GM18909 (cell line): ENCODE measurements around the gene LHPP.
A peak's percentile ranks its signal among the peaks of the same experiment; 100 is the strongest.

Experiments used
- ATAC-seq: cut with Tn5 transposase; IDR thresholded peaks from one replicate; pipeline ENCODE4 v1.9.1; 2021; ENCODE audit warnings: mild to moderate bottlenecking; ENCODE audit not compliant: unreplicated experiment, poor library complexity

LHPP gene

DNA sequence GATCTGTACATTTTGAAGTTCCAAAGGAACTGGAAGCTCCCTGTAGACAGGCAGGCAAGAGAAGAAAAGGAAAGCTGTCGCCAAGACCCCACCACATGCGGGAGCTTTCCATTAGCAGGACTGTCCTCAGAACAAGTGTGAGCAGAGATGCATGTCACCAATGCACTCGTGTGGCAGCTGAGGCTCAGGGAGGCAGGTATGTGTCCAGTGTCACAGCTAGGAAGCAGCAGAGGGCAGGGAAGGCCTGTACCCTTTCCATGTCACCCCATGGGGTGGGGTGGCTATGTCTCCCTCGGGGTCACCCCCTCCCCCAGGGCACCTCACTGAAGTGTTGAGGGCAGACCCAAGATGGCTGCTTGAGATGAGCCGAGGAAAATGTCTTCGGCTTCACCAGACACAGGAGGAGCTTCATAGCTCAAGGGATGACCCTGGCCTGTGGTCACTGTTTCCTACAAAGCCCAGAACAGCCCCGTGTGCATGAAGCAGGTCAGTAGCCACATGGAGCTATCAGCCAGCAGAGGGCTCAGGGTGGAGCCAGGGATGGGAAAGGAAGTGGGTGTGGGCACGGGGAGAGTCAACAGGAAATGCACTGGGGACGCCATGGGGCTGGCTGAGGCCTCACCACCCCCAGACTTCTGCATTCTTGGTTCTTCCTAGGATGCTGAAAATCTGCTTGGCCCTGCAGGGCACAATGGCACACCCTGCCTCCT, 186.0 kb downstream of the LHPP start:
- peak; percentile 67 for ATAC-seq

GRCh38 chr10:124648131-124648475, 186.5 kb downstream of the LHPP start:
- ATAC-seq = no peak

GRCh38 chr10:124648738-124649137, 187.1 kb downstream of the LHPP start:
- no peak for ATAC-seq

DNA sequence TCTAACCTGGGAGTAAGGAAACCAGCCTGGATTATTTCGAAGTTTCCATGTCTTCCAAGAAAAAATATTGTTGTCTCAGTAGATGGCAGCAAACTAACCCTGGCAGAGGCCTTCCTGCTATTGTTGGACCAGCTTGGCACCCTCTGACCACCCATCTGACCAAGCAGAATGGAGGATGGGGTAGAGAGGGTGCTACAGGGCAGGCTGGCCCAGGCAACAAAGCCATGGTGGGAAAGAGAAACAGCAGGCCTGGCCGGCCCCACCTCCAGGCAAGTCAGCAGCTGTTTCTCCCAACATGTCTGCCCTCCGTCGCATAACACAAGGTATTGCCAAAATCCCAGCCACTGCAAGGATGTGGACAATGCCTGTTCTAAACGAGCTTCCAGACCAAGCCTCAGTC, 187.6 kb downstream of the LHPP start:
- ATAC-seq = no peak

DNA sequence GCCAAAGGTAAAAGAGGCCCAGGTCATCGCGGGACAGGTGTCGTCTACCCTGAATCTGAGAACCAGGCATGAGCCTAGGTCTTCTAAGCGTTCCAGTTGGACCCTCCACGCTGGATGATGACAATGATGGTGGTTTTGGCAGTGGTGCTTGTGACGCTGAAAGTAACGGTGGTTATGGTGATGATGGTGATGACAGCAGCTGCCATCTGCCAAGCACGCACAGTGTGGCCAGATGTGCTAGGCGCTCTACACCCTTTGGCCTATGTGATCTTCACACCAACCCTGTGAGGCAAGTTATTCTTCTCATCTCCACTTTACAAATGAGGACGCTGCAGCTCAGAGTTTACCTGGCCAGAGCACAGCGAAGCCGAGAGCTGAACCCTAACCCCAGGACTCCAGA, 188.6 kb downstream of the LHPP start:
- ATAC-seq = no peak

GRCh38 chr10:124650820-124651401, 189.3 kb downstream of the LHPP start:
- no peak for ATAC-seq

DNA sequence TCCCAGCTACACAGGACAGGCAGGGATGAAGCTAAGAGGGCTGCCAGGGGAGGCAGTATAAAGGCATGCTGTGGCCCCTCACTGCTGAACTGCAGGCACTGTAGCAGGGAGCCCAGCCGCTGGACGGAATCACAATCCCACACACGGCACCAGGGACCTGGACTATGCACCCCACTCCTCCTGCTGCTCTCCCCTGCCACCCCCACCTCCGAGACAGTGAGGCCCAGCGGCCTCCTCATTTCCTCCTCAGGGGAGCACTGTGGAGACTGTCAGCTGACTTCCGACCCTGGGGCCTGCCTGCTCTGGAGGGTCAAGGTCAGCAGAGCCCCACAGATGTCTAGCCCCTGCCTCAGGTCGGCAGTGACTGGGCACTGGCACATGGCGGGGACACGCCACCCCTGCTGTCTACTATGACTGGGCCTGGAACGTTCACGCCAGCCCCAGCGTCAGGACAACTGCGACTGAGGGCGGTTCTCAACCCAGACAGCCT, 189.8 kb downstream of the LHPP start:
- ATAC-seq = no peak

DNA sequence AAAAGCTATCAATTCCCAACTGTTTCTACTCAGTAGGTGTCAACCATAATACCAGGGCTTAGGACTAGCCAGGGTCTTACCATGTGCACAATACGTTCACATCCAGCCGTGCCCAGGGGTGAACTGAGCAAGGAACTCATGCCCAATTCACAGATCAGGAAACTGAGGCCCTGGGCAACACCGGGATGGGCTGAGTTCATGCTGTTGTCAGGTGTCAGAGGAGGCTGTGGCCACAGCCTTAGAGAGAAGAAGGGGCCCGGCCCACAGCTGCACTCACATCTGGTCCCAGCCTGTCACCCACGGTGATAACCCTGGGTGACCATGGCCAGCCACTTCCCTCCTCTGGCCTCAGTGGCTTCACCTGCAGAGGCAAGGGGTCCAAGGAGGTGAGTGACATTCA, 190.6 kb downstream of the LHPP start:
- no peak for ATAC-seq

DNA sequence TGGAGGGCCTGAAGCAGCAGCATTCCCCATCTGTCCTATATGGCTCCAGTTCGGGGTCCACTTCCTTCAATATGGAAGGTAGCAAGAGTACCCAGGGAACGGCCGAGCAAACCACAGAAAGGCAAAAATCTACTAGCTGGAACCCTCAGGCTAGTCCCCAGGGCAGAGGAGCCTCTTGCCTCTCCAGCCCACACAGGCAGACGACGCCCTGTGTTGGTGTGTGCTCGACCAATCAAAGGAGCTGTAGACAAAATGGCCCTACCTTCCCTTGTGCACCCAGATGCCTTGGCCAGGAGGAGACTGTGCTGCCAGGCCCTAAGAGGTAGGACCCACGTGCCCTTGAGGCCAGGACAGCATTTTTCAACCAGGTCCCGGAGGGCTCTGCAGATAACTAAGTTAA, 191.1 kb downstream of the LHPP start:
- ATAC-seq = no peak

DNA sequence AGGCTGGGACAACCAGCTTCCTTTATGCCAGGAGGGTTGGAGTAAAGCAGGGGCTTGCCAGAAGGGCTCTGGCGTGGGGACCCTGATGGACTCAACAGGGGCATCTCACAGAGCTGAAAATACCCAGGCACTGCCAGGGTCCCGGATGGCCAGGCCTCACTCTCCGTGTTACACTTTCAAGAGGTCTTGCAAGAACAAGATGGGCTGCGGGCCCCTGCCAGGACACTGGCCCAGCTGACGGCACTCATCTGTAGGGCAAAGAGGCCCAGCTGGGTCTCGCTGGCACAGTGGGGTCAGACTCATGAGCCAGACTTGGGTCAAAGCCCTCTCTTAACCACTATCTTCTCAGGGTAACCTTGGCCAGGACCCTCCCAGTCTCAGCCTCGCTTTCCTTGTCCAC, 191.7 kb downstream of the LHPP start:
- no peak for ATAC-seq

GRCh38 chr10:124653811-124654651, 192.4 kb downstream of the LHPP start:
- no peak for ATAC-seq

- ATAC-seq = no peak
Measured at GRCh38 chr10:124654686-124655085, 193.1 kb downstream of the LHPP start.

- no peak for ATAC-seq
Measured at GRCh38 chr10:124655191-124656112, 193.8 kb downstream of the LHPP start.

DNA sequence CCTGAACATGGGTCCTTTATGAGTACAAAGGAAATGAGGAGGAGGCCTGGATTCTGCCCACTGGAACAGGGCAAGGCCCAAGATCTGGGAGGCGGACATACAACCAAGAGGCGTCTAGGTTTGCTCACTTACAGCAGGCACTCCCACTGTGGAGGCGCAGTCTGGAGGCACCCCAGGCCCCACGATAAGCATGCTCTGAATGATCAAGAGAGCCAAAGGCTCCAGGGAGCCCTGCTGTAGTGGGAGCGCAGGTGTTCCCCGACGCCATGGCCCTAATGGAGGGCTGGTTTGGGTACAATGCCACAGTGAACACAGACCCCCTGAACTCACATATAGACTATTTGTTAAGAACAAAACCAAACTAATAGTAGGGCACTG, 194.5 kb downstream of the LHPP start:
- no peak for ATAC-seq

DNA sequence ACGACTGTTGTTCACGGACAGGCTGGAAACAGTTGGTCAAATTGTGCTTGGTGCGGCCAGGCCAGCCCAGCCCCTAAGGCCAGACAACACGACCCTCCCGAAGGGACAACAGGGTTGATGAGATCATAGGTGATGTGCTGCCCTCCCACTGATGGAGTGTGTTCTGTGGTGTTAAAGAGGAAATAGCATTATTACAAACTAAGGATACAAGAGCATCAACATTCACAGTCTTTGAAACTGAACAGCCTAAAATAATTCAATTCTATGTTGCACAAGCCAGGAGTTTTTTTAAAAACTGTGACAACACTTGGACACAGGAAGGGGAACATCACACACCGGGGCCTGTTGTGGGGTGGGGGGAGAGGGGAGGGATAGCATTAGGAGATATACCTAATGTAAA, 194.9 kb downstream of the LHPP start:
- ATAC-seq = no peak

DNA sequence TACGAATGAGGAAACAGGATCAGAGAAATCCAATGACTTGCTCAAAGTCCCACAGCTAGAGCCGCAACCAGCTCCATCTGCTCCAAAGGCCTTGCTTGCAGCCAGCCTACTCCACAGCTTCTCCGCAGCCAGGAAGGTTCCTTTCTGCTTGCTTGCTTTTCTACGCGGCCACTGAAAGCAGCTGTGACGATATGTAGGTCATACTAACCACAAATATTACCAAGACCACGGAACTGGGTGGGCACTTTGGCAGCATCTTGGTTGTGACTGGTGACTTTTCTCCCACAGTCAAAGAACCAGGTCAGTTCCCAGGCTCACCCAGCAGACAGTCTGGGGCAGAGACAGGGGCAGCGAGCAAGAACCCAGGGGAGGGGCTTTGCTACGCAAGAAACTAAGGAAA, 196.2 kb downstream of the LHPP start:
- no peak for ATAC-seq

DNA sequence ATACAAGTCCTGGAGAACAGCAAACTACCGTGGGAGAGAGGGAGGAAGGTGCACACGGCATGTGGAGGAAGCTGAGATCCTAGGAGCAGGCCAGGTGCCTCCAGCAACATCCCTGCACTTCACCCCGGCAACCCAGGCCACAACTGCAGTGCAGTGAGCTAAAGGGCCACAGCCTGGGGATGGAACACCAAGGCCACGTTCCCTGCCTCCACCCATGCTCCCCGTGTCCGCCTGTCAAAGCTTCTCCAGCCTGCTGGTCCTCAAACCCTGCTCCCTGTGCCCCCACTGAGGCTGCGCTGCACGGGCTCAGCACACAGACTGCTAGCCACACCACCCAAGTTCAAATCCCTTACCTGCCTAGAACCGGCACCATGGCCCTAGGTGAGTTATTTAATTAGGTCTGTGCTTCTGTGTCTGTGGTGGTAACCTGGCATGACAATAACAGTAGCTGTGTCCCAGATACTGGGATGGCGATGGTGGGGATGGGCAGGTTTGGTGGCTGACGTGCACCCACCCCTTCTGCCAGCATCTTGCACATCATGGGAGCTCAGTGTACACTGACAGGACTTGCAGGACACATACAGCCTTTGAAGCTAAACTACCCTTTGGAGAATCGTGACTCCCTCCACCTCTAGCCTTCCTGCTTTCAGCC, 197.1 kb downstream of the LHPP start:
- no peak for ATAC-seq

- no peak for ATAC-seq
Measured at GRCh38 chr10:124659380-124659779, 197.8 kb downstream of the LHPP start.

GRCh38 chr10:124660404-124661125, 198.9 kb downstream of the LHPP start:
- ATAC-seq = no peak
